ENCODE data around the gene ANKAR.
"Not testable (repeated sequence)": the region's sequence is repeated elsewhere in the genome, so short reads cannot be mapped to it uniquely, and the experiment has no call there.

Gene ANKAR

DNA sequence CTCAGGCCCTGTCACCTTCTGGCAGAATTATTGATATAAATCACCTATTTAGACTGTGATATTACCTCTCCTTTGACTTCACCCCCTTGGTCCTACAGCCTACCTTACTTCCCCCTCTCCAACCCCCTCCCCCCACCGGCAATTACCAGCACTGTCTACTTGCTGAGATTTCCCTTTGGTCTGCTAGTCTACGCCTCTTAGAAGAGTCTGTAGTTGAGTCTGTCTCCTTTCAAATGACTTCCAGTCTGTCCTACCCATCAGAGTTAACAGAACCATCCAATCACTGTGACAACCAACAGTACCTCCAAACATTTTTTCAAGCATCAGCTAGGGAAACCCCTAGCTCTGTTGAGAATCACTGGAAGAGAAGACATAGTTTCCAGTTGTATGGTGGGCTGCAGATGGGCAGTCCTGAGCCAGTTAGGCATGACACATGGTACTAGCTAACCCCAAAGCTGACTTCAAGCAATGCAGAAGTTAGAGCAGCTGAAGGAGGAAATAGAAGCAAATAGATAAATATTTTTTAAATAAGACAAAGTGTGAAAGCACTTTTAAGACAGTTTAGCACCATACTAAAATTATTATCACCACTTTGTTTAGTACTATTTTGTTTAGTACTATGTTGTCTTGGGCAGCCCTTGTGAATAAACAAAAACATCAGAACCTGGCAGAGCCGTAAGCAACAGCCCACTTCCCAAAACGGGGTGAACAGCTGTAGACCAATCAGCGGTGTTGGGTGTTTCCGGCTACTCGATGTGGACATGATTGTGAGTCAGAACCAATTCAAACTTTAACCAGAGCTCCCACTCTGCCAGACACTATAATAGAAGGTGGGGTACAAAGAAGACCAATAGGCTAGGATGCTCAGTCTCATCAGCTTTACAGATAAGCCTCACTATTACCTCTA, 15.9 kb upstream of the ANKAR start:
- no peak for DNase-seq (ENCODE audit: low read depth, low spot score)

DNA sequence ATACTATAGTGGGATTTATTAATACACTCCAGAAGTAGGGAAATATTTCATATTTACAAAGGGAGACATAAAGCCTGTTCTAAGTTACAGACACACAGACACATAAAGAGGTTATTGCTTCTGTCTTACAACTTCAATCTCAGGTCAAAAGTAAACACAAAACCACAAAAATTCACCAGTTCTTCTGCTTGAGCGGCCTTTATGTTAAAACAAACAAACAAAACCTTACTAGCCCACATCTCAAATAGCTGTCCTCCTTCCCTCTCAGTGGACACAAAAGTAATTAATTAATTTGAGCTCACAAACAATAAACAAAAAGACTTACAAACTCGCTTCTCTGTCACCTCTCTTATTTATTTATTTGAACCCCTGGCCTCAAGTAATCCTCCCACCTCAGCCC, 14.7 kb upstream of the ANKAR start:
- peak; percentile 63 for DNase-seq (ENCODE audit: low read depth, low spot score)

DNA sequence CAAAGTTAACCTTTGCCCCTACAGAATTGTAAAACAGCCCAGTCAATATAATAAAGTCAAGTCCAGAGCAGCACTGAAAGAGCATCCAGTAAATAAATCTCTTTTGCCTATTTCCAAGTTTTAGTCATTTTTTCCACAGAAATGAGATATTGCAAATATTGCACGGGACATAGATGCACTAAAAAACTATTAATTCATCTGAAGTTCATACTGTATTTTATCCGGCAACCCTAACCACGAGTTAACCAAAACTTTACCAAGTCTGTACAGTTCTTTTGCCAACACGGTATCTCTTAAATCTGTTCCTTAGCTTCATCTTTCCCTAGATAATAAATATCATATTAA, 13.7 kb upstream of the ANKAR start:
- DNase-seq (ENCODE audit: low read depth, low spot score): no peak

DNA sequence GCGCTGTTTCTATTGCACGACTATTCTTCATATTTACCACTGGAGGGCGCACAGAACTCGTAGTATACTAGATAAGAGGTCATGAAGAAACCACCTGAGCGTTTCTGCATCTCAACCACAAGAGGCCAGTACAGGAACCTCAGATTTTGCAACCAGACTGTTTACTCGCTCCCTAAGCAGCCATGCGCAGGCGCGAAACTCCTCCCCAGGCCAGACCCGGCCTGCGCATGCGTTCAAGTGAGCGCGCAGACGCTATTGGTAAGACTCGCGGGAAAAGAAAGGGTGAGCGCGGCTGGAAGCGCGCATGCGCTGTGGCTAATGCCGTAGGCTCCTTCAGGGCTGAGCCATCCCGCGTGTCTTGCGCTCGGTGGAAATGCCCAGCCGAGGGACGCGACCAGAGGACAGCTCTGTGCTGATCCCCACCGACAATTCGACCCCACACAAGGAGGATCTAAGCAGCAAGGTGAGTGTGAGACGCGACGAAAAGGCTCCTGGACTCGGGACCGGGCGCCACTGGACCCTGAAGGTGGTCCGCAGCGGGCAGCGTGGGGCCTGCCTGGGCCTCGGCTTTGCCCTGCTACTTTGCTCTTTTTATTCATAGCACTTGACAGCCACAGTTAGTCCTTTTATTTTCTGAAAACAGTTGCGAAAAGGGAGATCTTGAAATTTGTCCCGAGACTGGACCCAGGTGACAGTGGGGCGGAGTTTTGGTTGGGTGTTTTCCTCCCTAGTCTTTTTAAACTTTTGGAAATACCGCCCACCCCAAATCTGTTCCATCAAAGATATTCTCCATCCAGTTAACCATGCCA, 13.1 kb upstream of the ANKAR start, which contains the start of gene ASNSD1:
TSS of gene ASNSD1 (plus strand) at position 312 of the 809 bp plus-strand sequence. CDS start 4,674 bp downstream, outside the sequence.
- peak; percentile 100 for DNase-seq (ENCODE audit: low read depth, low spot score)

DNA sequence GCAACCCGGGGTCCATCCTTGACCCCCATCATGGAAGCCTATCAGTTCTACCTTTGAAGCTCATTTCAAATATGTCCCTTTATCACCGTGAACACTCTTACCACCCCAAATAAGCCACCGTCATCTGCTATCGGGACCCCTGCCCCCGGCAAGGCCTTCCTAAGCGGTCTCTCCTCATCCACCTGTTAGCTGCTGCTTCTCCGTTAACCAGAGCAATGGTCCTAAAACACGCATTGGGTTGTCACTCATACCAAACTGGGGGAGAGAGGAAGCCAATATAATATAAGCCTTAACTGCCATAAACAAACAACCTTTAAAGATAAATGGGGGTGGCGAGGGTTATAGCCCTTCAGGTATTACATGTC, 12.5 kb upstream of the ANKAR start:
- no peak for DNase-seq (ENCODE audit: low read depth, low spot score)

DNA sequence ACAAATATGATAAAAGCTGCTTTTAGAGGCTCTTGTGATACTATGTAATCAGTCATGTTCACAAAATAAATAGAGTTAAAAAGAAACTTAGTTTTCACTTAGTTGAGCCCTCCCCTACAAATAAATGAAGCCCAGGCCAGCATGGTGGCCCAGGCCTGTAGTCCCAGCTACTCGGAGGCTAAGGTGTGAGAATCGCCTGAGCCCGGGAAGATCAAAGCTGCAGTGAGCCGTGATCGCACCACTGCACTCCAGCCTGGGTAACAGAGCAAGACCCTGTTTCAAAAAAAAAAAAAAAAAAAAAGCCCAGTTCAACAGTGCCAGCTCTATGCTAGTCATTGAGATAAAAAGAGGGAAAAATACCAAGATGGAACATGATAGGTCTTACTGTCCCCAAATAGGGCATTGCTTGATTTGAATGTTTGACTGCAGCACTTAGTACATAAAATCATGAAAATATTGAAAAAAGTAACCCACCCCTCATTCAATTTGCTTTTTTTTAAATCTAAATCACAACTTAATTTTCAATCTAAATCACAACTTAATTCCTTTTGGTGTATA, 11.7 kb upstream of the ANKAR start:
- DNase-seq (ENCODE audit: low read depth, low spot score): no peak

DNA sequence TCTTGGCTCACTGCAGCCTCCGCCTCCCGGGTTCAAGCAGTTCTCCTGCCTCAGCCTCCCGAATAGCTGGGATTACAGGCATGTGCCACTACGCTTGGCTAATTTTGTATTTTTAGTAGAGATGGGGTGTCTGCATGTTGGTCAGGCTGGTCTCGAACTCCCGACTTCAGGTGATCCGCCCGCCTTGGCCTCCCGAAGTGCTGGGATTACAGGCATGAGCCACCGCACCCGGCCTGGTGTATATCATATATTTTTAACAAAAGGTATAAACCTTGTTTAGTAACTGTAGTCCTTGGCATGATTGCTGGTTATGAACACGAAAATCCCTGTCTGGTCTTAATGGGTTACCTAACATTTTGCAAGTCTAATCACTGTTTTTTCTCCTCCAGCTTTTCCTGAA, 11.2 kb upstream of the ANKAR start:
- not testable (repeated sequence) for DNase-seq (ENCODE audit: low read depth, low spot score)

DNA sequence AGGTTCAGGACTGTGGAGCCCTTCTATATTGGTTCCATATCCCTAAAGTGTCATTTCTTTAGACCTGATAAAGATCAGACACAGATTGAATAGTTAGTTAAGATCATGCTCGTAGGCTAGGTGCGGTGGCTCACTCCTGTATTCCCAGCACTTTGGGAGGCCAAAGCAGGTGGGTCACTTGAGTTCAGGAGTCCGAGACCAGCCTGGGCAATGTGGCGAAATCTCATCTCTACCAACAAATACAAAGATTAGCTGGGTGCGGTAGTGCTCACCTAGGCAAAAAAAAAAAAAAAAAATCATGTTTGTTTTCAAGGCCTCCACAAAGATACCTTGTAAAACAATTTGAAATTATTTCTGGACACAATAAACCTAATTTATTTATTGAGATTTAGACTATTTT, 4.6 kb upstream of the ANKAR start:
- no peak for DNase-seq (ENCODE audit: low read depth, low spot score)

DNA sequence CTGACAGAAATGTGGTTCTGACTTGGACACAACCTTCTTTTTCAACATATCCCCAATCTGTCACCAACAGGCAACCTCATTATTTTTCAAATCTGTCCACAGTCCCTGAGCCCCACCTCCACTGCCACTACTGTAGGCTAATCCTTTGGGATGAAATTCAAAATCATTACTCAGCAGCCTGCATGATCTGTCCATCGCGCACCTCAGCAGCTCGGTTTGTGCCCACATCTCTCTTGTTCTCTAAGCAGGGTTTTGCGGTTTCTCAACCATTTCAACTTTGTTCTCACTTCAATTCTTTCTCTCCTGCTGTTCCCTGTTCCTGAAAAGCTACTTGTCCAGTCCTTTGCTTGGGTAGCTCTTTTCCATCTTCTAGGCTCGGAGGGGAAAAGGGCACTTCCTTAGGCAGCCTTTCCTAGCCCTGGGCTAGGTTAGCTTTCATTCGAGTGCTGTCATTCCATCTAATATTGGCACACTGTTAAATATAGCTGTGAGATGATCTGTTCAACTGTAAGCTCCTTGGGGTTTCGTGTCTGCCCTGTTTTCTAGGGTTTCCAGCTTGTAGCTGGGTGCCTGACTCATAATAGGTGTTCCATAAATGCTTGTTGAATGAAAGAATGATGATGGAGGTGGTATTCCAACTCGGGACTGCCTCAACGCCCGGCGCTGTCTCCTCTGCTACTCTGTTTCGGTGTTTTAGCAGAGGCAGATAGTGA, 653 bp upstream of the ANKAR start:
- DNase-seq (ENCODE audit: low read depth, low spot score): peak; percentile 37

DNA sequence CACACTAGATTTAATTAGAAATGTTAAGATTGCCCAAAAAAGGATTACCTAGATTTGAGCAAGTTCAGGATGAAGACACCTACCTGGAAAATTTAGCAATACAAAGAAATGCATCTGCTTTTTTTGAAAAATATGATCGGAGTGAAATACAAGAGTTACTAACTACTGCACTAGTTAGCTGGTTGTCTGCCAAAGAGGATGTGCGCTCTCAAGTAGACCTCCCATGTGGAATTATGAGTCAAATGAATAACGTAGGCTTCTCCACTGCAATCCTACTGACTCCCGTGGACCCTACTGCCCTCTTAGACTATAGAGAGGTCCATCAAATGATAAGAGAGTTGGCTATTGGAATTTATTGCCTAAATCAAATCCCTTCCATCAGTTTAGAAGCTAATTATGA, 2.0 kb downstream of the ANKAR start:
- peak; percentile 2 for DNase-seq (ENCODE audit: low read depth, low spot score)

DNA sequence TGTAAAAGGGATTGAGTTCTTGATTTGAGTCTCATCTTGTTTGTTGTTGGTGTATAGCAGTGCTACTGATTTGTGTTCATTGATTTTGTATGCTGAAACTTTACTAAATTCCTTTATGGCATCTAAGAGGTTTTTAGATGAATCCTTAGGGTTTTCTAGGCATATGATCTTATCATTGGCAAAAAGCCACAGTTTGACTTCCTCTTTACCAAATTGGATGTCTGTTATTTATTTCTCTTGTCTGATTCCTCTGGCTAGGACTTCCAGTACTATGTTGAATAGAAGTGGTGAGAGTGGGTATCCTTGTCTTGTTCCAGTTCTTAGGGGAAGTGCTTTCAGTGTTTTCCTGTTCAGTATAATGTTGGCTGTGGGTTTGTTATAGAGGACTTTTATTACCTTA, 4.8 kb downstream of the ANKAR start:
- no peak for DNase-seq (ENCODE audit: low read depth, low spot score)

DNA sequence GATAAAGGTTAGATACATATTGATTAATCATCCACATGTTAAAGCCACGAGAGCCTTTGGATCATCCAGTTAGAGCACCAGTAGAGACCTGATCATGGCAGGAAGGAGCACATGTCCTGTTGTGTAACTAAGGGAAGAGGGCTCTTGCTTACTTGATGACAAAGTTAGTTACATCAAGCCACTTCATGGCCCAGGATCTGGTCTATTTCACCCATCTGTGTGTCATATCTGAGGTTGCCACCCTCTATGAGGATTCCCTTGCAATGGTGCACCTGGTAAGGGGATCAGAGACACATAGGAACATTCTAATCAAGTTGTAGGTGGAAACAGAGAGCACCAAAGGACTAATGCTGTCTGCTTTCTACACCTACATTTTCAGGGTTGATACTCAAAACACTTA, 6.7 kb downstream of the ANKAR start:
- DNase-seq (ENCODE audit: low read depth, low spot score): no peak

DNA sequence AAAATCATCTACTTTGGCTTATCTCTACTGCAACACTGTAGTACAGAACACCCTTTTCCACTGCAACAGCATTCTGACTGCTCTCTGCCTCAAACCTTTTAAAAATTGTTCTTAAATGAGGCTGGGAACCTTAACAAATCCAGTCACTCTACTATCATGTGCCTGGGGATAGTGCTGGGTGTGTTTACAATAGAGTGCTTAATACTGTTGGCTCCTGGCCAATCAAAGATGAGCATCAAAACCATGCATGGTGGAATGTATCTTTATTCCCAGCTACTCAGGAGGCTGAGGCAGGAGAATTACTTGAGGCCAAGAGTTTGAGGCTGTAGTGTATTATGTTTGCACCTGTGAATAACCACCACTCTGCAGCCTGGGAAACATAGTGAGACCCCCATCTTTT, 7.4 kb downstream of the ANKAR start:
- DNase-seq (ENCODE audit: low read depth, low spot score): no peak

DNA sequence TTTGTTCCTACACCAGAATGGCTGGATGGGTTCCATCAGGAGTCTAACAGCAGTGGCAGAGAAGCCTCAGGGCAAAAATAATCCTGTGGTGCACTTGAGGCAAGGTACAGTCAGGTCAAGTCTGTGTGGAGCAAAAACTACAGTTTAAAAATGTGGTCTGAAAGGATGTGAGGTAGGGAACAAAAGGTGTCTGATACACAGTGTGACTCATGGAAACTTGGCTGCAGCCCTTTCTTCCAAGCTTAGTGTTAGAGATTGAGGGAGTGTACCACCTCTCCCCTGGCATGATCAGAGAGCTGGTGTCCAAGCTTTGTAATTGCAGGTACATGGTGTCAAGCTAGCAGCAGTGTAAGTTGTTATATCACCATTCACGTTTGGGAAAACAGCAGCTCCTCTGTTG, 8.9 kb downstream of the ANKAR start:
- DNase-seq (ENCODE audit: low read depth, low spot score): peak; percentile 12

DNA sequence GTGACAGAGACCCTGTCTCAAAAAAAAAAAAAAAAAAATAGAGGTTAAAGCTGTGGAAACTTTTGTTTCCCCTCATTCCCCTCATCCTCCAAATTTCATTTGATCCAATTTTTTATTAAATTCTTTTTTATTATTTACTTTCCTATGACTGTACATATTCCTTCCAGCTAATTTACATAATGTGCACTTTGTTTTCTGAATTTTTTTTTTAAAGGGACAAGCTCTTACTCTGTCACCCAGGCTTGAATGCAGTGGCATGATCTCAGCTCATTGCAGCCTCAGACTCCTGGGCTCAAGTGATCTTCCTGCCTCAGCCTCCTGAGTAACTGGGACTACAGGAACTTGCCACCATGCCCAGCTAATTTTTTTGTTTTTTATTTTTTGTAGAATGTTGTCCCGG, 10.3 kb downstream of the ANKAR start:
- no peak for DNase-seq (ENCODE audit: low read depth, low spot score)

DNA sequence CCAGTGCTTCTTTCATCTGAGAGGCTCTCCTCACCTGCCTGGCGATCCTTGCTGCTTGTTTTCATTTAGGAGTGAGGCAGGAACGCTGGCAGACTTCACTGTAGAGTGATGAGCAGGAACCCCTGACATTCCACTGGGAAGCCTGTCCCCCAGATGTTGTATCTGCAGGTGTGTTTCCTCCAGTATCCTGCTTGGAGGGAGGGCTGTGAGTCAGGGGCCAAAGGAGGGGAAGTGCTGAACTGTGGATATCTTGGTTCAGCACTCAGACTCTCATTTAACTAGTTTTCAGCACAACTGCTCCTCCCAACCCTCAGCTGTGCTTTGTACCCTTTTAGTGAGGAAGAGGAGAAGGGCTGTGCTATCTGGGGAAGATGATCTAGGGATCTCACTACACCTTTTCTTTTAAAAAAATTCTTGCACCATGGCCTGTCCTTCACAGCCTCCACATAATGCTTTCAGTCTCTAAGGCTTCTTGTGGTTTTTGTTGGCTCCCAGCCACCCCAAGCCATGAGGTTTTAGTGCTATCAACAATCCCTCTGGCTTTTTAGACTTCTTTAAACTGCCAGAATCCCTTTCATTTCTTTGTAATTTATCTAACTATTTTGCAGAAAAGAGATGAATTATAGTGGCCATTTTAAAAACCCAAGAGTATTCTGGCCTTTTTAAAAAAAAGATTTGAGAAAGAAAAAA, 11.2 kb downstream of the ANKAR start:
- DNase-seq (ENCODE audit: low read depth, low spot score): peak; percentile 83

DNA sequence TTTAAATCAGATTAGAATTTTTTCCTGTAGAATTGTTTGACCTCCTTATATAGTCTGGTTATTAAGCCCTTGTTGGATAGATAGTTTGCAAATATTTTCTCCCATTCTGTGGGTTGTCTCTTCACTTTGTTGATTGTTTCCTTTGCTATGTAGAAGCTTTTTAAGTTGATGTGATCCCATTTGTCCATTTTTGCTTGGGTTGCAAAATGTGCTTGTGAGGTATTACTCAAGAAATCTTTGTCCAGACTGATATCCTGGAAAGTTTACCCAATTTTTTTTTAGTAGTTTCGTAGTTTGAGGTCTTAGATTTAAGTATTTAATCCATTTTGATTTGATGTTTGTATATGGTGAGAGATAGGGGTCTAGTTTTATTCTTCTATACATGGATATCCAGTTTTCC, 13.3 kb downstream of the ANKAR start:
- DNase-seq (ENCODE audit: low read depth, low spot score): not testable (repeated sequence)

DNA sequence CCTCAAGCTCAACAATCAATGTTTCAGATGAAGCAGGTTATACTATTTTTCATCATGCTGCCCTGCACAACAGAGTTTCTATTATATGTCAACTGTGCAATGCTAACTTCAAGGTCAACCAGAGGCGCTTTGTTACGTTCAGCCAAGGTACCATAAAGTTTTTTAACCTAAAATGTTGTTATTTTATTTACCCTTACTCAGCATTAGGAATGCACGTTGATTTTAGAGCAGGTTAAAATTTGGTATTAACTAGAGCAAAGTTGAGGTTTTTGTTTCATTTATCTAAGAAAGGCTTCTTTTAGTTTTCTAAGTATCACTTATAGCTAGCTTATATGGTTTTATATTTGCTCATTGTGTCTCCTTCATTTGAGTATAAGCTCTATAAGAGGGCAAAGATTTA, 21.8 kb downstream of the ANKAR start:
- DNase-seq (ENCODE audit: low read depth, low spot score): no peak

DNA sequence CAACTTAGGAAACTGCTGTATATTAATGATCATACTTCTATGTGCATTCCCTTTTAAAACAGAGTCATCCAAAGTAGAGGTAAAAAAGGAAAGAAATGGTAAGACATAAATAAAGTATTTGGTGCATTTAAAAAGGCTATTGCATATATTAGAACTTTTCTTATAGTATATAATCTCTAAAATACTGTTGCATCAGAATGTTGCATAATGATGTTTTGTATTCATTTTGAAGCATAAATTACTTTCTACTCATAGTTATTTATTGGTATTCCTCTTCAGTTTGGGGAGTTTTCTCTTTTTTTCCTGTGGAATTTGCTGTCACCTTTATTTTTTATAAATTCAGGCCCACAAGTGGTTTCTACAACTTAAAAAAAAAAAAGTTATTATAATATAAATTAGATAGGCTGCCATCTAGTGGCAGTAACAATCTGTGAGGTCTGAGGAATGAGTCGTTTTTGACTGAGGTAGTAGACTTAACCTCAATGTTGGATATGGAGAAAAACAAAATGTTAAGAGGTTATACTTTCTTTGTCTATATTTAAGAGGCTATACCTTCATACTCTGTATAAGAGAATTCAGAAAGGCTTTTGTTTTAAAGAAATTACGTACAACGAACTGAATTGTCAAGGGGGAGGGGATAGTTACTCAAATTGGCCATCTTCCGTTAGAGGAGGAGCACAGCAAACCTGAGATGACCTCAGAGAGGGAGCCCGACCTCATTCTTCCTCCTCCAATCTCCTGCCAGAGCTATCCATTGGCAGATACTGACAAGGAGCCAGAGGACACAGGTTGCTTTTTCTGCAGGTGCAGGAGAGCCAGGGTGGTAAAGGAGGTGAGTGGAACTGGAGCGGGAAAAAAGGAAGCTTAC, 23.8 kb downstream of the ANKAR start:
- DNase-seq (ENCODE audit: low read depth, low spot score): peak; percentile 56

DNA sequence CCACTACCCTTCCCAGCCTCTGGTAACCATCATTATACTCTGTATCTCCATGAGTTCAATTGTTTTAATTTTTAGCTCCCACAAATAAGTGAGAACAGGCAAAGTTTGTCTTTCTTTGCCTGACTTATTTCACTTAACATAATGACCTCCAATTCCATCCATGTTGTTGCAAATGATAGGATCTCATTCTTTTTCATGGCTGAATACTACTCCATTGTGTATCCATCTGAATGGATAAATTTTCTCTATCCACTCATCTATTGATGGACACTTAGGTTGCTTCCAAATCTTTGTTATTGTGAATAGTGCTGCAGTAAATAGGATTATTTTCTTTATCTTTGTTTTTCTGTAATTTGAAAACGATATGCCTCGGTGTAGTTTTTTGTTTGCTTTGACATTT, 26.2 kb downstream of the ANKAR start:
- no peak for DNase-seq (ENCODE audit: low read depth, low spot score)

All from astrocyte of the hippocampus (primary cell).